MCF 10A (cell line): Measurements from ENCODE around the gene ADPRHL1. TPM values are rescaled to one million over a fixed set of nuclear protein-coding genes. Genes with fewer than 3 reads are reported as not detected.
"Not testable (repeated sequence)": the region's sequence is repeated elsewhere in the genome, so short reads cannot be mapped to it uniquely, and the experiment has no call there.

ENCODE experiments used
- BruUV-seq: library from RNA; stranded (reverse); fragments of 400-500 nt; replicated peaks from 2 replicates; lab custom pipeline; 2021; lab: Mats Ljungman, UMichigan
- CTCF ChIA-PET: fragments of 300-600 bp; sonication (Branson Sonifier 250); formaldehyde crosslinking; extraction: SDS; loops from one replicate; lab custom pipeline; 2021; ENCODE audit warnings: antibody characterized with exemption, inconsistent platforms; lab: Yijun Ruan, JAX
- POLR2A ChIA-PET: fragments of 300-600, 350-650 bp; sonication (Branson Sonifier 250); formaldehyde crosslinking; extraction: SDS; loops from one replicate; lab custom pipeline; 2020; ENCODE audit warnings: antibody characterized with exemption, inconsistent platforms; lab: Yijun Ruan, JAX
- DNase-seq: peaks from one replicate; pipeline ENCODE4 v3.0.0-alpha.2; 2018; ENCODE audit not compliant: unreplicated experiment
- H3K27ac Mint-ChIP-seq: one replicate; pipeline ENCODE4 v1.8.0; 2022; ENCODE audit warnings: mild to moderate bottlenecking, low read depth, mixed read lengths; ENCODE audit not compliant: unreplicated experiment
- H3K27me3 Mint-ChIP-seq: one replicate; pipeline ENCODE4 v1.8.0; 2022; ENCODE audit warnings: mixed read lengths; ENCODE audit not compliant: insufficient read depth, unreplicated experiment
- H3K36me3 Mint-ChIP-seq: one replicate; pipeline ENCODE4 v1.8.0; 2022; ENCODE audit warnings: mild to moderate bottlenecking, moderate library complexity, mixed read lengths; ENCODE audit not compliant: insufficient read depth, unreplicated experiment
- H3K4me1 Mint-ChIP-seq: one replicate; pipeline ENCODE4 v1.8.0; 2022; ENCODE audit warnings: mixed read lengths; ENCODE audit not compliant: insufficient read depth, unreplicated experiment
- H3K4me3 Mint-ChIP-seq: one replicate; pipeline ENCODE4 v1.8.0; 2022; ENCODE audit warnings: mild to moderate bottlenecking, moderate library complexity, mixed read lengths; ENCODE audit not compliant: unreplicated experiment
- H3K9me3 Mint-ChIP-seq: one replicate; pipeline ENCODE4 v1.8.0; 2022; ENCODE audit warnings: mixed read lengths; ENCODE audit not compliant: unreplicated experiment
- intact Hi-C: fragments of 100-400 bp; cut with micrococcal nuclease; formaldehyde crosslinking; loops from 2 replicates; pipeline ENCODE4 v1.14.1; 2022
- total RNA-seq: library from RNA; stranded (reverse); gene quantifications from 2 replicates; pipeline ENCODE4 v1.2.3, GENCODE V29; 2022
- TF ChIP-seq, protein P1 (sequence below): fragments of 200-600 bp; IDR thresholded peaks from one replicate; pipeline ENCODE4 v1.8.0; 2022; ENCODE audit warnings: antibody characterized with exemption, mild to moderate bottlenecking; ENCODE audit not compliant: unreplicated experiment

Gene ADPRHL1
- total RNA-seq, 1 experiment from 2014 or later = 2.6 TPM

DNA sequence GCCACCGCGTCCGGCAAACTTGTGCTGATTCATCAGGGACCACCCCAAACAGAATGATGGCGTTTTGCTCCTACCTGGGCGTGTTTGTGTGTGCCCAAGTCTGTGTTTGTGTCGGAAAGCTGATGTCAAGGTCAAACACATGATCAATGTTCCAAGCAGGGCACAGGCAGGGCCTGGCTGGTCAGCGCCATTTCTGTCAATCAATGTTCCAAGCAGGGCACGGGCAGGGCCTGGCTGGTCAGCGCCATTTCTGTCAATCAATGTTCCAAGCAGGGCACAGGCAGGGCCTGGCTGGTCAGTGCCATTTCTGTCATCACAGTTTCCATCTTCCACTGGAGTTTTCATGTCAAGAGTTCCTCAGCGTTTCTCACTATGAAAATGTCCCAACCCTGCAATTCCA lies 74.5 kb downstream of the ADPRHL1 start:
- no peaks in the 10 kb centered on the region for H3K9me3 Mint-ChIP-seq
- no peak overlapping the region for H3K27ac Mint-ChIP-seq
- BruUV-seq = no TSS peak
- H3K4me1 Mint-ChIP-seq = no peaks in the 10 kb centered on the region
- ChIA-PET CTCF (no interaction called here), POLR2A (no interaction called here)
- no peak overlapping the region for H3K4me3 Mint-ChIP-seq
- TF ChIP-seq, protein P1, sequence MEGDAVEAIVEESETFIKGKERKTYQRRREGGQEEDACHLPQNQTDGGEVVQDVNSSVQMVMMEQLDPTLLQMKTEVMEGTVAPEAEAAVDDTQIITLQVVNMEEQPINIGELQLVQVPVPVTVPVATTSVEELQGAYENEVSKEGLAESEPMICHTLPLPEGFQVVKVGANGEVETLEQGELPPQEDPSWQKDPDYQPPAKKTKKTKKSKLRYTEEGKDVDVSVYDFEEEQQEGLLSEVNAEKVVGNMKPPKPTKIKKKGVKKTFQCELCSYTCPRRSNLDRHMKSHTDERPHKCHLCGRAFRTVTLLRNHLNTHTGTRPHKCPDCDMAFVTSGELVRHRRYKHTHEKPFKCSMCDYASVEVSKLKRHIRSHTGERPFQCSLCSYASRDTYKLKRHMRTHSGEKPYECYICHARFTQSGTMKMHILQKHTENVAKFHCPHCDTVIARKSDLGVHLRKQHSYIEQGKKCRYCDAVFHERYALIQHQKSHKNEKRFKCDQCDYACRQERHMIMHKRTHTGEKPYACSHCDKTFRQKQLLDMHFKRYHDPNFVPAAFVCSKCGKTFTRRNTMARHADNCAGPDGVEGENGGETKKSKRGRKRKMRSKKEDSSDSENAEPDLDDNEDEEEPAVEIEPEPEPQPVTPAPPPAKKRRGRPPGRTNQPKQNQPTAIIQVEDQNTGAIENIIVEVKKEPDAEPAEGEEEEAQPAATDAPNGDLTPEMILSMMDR = no peak
- no peak for DNase-seq
- intact Hi-C loops = no loop called here
- no peaks in the 10 kb centered on the region for H3K36me3 Mint-ChIP-seq
- H3K27me3 Mint-ChIP-seq = peaks cover 45% of the 10 kb centered on the region

DNA sequence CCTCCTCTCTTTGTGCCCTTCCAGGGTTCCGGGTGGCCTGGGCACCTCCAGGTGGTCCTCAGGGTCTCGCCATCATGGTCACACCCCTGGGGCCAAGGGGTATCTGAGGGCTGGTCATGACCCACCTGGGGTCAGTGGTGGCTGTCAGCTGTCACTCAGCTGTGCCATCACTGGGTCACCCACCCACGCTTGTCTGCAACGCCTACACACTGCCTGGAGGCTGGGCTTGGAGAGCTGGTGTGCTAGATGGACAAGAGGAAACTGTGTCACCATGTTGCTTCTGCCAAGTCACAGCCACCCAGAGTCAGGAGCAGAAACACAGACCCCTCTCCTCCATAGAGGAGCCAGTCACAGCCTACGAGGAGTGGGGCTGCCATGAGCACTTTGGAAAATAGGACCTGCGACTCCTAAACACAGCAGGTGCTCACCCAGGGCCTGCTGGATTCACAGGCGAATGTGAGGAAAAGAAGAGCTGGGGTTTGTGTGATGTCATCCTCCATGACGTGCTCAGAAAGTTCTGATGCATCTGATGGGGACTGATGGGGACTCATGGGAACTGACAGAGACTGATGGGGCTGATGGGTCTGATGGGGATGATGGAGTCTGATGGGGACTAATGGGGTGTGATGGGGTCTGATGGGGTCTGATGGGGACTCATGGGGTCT lies 78.6 kb downstream of the ADPRHL1 start:
- no peak overlapping the region for H3K4me3 Mint-ChIP-seq

GRCh38 chr13:113373811-113374485 lies 79.3 kb downstream of the ADPRHL1 start:
- Mint-ChIP-seq H3K27me3 (peaks cover 20% of the 10 kb centered on the region), H3K36me3 (no peaks in the 10 kb centered on the region), H3K9me3 (no peaks in the 10 kb centered on the region), H3K4me1 (no peaks in the 10 kb centered on the region), H3K4me3 (no peak overlapping the region), H3K27ac (no peak overlapping the region)
- ChIA-PET CTCF (no interaction called here), POLR2A (no interaction called here)
- no TSS peak for BruUV-seq
- TF ChIP-seq, protein P1 = no peak
- intact Hi-C loops = loop anchor here (2.0 kb wide), 1 partner anchor 99 kb away; no protein-coding TSS in a partner anchor
- no peak for DNase-seq

More for the DNA sequence above, 78.6 kb downstream of the ADPRHL1 start:
- Mint-ChIP-seq H3K27ac (no peak overlapping the region), H3K4me1 (no peaks in the 10 kb centered on the region), H3K9me3 (no peaks in the 10 kb centered on the region), H3K36me3 (no peaks in the 10 kb centered on the region), H3K27me3 (peaks cover 20% of the 10 kb centered on the region)
- DNase-seq = no peak
- intact Hi-C loops = no loop called here
- CTCF ChIA-PET = no interaction called here
- TF ChIP-seq, protein P1 = no peak
- POLR2A ChIA-PET = interaction anchor here (0.9 kb wide), 1 partner anchor 9 kb away, joined by 5 read pairs; no protein-coding TSS in a partner anchor
- no TSS peak for BruUV-seq

DNA sequence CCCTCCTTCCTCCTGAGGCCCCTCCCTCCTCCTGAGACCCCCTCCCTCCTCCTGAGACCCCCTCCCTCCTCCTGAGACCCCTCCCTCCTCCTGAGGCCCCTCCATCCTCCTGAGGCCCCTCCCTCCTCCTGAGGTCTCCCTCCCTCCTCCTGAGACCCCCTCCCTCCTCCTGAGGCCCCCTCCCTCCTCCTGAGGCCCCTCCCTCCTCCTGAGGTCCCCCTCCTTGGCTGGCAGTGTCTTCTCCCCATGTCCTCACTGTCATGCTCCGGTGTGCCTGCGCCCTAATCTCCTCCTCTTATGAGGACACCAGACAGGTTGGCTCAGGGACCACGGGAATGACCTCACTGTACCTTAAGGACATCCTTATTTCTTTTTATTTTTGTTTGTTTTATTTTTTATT lies 81.6 kb downstream of the ADPRHL1 start:
- H3K27me3 Mint-ChIP-seq = peaks cover 11% of the 10 kb centered on the region

More for the DNA sequence above, 81.6 kb downstream of the ADPRHL1 start:
- POLR2A ChIA-PET, H3K4me1 Mint-ChIP-seq, H3K27ac Mint-ChIP-seq, H3K4me3 Mint-ChIP-seq, H3K9me3 Mint-ChIP-seq, H3K36me3 Mint-ChIP-seq, DNase-seq, BruUV-seq: not testable (repeated sequence)
- CTCF ChIA-PET = interaction anchor here (0.7 kb wide), 1 partner anchor 799 kb away, joined by 3 read pairs; no protein-coding TSS in a partner anchor
- intact Hi-C loops = loop anchor here (2.0 kb wide), 1 partner anchor 97 kb away; no protein-coding TSS in a partner anchor
